SKM-1 treated with dmso at 0.1 percent for 144 hours (cell line): Measurements from ENCODE around the gene TP53BP2.
"Not testable (repeated sequence)": the region's sequence is repeated elsewhere in the genome, so short reads cannot be mapped to it uniquely, and the experiment has no call there.

Source experiments
- DNase-seq: peaks from one replicate; lab custom pipeline; 2025; ENCODE audit not compliant: unreplicated experiment; lab: John Stamatoyannopoulos, UW

Gene TP53BP2, protein sequence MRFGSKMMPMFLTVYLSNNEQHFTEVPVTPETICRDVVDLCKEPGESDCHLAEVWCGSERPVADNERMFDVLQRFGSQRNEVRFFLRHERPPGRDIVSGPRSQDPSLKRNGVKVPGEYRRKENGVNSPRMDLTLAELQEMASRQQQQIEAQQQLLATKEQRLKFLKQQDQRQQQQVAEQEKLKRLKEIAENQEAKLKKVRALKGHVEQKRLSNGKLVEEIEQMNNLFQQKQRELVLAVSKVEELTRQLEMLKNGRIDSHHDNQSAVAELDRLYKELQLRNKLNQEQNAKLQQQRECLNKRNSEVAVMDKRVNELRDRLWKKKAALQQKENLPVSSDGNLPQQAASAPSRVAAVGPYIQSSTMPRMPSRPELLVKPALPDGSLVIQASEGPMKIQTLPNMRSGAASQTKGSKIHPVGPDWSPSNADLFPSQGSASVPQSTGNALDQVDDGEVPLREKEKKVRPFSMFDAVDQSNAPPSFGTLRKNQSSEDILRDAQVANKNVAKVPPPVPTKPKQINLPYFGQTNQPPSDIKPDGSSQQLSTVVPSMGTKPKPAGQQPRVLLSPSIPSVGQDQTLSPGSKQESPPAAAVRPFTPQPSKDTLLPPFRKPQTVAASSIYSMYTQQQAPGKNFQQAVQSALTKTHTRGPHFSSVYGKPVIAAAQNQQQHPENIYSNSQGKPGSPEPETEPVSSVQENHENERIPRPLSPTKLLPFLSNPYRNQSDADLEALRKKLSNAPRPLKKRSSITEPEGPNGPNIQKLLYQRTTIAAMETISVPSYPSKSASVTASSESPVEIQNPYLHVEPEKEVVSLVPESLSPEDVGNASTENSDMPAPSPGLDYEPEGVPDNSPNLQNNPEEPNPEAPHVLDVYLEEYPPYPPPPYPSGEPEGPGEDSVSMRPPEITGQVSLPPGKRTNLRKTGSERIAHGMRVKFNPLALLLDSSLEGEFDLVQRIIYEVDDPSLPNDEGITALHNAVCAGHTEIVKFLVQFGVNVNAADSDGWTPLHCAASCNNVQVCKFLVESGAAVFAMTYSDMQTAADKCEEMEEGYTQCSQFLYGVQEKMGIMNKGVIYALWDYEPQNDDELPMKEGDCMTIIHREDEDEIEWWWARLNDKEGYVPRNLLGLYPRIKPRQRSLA

DNA sequence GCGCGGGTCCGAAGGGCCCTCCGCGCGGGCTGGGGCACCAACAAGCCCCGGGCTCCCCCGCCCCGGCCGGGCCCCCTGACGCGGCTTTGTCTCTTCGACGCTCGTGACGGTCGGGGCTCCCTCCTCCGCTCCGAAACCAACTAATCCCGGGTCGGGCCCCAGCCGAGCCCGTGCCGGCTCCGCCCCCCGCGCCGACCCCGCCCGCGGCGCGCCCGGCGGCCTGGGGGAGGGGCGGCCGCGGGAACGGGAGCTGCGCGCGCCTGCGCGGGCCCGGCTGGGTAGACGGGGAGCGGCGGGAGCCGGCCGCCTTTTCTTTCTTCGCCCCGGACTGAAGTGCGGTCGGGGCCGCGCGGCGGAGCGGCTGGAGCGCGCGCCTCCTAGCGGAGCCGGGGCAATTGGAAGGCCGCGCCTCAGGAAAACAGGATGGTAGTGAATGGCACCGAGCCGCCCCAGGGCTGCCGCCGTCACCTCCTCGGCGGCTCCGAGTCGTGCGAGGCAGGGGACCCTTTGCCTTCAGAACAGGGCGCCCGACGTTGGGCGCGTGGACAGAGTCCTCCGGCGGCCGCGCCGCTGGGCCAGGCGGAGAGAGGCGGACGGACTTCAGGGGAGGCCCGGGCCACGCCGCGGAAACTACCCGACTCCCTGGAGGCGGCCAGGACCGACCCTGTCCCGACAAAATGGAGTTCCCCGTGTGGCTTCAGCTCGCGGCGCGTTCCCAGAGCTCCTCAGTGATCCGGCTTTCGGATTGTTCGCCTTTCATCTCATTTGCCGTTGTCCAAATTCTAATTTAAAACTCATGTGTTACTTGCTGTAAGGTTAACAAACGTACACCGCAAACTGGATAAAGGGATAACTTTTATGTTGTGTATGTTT lies at the start of gene TP53BP2:
TP53BP2 (minus strand) TSS at position 138 of the 873 bp plus-strand sequence. CDS start 267 bp downstream, outside the sequence.
- peak; percentile 93 for DNase-seq

DNA sequence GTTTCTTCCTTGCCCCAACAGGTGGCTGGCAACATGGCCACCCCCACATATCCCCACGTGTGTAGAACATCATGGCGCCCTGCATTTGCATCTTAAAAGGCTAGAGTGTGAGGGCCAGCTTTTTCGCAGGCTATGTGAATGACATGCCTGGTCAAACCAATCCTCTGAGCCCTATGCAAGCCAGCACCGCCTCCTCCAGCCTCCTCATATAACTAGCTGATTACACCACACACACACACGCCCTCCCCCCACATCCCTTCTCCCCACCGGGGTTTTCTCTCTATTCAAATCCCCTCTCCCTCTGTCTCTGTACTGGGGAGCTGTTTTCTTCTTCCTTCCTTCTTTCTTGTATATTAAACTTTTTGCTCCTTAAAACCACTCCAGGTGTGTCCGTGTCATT lies 44.7 kb upstream of the TP53BP2 start:
- DNase-seq, result not testable (repeated sequence)

DNA sequence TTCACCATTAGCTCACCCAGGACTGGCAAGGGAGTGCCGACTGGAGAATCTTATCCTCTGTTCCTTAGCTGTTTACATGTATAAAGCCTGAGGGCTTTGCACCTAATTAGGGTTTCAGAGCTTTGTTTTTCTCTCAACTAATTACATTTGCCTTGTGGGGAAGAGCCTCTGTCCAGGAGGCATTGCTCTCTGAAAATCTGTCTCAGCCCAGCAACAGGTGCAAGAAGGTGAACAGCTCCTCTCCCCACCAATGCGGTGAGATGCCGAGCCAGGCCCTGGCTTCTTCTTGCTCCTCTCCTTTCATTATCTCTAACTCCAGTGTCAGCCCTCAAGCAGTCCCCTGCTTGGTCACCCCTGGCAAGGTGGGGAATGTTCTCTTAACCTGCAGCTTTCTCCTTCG lies 43.6 kb upstream of the TP53BP2 start:
- not testable (repeated sequence) for DNase-seq

DNA sequence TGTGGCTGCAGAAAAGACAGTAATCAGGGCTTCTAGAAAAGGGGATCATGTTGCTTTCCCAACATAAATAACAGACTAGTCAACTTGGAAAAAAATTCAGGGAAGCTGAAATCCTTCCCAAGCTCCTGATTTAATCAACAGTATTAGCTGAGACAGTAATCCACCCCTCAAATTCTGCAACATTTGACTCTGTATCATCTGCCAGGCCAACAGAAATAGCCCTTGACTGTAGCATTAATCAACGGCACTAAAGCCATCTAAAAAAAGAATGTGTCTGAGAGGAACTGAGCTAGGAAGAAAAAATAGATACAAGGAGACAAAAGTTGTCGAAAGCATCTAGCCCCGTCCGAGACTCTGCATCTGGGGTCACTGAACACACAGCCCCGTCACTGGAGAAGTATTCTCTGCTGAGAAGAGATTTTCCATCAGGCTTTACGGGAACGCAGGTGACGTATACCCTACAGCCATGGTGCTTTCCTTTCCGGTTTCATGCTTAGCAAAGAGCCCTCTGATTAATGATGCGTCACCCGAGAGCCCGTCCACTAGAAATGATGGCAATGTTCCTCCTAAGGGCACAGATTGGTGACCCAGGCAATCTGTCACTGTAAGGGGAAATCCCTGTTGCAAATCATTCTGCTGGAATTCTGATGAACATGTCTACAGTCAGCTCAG lies 42.1 kb upstream of the TP53BP2 start:
- no peak for DNase-seq

DNA sequence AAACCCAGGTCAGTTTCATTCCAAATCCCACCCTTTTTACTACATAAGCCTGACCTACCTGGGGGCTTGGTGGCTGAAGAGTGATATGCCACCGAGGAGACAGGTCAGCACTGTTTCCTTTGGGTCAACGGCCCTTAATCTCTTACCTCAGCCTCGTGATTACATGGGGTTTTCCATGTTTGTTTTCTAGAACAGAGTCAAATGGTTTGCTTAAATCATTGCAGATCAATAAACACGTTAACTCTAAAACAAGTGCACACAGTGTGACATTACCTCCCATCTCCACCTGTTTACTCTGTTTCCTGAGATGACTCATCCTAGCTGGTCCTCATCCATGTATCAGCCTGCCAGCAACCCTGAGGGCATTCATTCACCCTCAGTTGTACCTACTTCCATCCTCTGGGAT lies 40.8 kb upstream of the TP53BP2 start:
- DNase-seq, result no peak

DNA sequence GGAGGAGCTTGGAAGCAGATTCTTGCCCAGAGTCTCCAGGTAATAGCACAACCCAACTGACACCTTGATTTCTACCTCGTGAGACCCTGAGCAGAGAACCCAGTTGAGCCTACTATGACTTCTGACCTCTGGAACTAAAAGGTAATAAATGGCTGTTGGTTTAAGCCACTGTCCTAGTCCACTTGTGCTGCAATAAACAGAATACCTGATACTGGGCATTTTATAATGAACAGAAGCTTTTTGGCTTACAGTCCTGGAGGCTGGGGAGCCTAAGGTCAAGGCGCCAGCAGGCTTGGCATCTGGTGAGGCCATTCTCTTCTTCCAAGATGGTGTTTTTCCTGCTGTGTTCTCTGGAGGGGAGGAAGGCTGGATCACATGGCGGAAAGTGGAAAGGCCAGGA lies 39.9 kb upstream of the TP53BP2 start:
- no peak for DNase-seq

DNA sequence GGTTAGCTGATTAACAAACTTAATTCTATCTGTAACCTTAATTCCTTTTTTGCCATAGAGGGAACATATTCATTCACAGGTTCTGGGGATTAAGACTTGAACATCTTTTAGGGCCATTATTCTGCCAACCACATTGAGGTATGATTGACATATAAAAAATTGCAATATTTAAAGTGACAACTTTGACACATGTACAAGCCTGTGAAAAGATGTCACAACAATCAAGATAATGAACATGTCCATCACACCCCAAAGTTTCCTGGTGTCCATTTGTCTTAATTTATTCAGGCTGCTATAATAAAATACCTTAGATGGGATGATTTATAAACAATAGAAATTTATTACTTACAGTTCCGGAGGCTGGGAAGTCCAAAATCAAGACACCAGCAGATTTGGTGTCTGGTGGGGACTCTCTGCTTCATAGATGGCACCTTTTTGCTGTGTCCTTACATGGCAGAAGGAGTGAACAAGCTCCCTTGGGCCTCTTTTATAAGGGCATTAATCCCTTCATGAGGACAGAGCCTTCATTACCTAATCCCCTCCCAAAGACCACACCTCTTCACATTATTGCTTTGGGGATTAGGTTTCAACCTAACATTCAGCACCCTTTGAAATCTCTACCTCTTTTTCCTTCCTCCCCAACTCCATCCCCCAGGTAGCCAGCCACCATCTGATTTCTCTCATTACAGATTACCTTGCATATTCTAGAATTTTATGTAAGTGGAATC lies 33.0 kb upstream of the TP53BP2 start:
- no peak for DNase-seq

DNA sequence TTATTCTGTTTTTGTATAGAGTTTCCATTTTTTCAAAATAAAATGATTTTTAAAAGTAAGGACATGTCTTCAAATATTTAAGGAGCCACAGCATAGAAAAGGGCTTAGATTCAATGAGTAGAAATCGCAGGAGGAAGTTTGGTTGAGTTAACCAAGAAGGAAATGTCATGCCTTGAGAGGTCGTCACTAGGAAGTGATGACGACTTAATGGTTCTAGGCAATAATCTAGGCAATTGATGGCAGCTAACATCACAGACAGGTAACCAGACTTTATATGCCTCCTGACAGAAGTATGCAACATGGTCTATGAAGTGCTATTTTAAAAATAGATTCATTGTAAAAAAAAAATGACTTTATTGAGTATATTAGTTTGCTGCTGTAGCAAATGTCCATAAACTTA lies 32.1 kb upstream of the TP53BP2 start:
- no peak for DNase-seq

DNA sequence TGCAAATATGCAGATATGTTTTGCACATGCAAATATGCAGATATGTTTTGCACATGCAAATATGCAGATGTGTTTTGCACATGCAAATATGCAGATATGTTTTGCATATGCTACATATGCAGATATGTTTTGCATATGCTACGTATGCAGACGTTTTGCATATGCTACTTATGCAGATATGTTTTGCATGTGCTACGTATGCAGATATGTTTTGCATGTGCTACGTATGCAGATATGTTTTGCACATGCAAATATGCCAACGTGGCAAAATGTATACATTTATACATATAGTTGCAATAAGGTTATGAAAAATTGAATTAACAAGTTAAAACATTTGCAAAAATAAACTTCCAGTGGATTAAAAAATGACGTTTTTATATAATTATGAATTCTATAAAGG lies 30.8 kb upstream of the TP53BP2 start:
- DNase-seq, result no peak

DNA sequence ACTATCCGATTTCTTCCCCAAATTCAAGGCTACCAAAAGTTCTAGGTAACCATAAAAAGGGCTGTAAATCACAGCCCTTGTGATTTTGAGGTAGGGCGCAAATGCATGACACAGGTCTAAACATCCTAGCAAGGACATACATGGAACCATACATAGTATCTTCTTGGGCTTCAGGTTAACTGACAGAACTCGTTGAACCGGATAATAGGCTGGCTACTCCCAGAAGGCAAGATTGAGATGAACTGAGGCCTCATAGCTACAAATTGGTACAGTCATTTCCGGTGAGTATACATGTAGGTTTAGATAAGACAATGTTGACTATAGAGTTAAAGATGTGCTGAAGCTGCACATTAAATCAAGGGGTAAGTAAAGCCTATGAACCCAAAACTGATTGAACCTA lies 27.3 kb upstream of the TP53BP2 start:
- no peak for DNase-seq

DNA sequence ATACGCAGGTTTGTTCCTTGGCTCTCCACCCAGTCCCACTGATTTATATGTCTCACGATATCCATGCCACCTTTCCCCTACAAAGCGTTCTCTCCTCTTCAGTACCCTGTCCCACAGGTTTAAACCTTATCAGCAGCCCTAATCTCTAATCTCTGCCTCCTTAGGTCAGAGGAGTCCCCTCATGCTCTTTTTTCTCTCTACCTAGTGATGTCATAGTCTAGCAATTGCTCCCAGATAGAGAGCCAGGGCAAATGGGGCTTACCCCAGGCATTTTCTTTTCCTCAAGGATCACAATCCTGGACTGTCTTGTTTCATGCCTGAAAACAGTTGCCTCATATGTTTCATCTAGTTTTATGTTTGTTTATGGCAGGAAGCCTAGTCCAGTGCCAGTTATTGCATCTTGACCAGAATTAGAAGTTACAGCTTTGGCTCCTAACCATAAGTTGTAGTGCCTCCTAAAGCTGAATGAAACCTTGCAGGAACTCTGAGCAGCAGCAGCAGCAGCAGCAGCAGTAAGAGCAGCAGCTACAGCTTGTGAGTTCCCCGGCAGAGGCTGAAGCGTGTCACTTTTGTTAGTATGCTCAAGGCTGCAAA lies 26.7 kb upstream of the TP53BP2 start:
- no peak for DNase-seq

DNA sequence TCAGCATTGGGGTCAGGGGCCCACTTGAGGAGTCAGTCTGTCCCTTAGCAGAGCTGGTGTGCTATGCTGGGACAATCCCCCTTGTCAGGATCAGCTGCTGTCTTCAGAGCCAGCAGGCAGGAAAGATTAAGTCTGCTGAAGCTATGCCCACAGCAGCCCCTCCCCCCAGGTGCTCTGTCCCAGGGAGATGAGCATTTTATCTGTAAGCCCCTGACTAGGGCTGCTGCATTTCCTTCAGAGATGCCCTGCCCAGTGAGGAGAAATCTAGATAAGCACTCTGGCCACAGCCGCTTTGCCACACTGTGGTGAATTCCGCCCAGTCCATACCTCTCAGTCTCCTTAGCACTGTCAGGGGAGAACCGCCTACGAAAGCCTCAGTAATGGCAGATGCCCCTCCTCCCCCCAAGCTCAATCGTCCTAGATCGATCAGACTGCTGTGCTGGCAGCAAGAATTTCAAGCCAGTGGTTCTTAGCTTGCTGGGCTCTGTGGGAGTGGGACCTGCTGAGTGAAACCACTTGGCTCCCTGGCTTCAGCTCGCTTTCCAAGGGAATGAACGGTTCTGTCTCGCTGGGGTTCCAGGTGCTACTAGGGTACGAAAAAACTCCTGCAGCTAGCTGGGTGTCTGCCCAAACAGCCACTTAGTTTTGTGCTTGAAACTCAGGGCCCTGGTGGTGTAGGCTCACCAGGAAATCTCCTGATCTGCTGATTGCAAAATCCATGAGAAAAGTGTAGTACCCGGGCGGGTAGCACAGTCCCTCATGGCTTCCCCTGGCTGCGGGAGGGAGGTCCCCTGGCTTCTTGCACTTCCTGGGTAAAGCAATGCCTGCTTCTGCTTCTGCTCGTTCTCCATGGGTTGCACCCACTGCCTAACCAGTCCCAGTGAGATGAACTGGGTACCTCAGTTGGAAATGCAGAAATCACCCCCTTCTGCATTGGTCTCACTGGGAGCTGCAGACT lies 25.1 kb upstream of the TP53BP2 start:
- DNase-seq, result peak; percentile 93

DNA sequence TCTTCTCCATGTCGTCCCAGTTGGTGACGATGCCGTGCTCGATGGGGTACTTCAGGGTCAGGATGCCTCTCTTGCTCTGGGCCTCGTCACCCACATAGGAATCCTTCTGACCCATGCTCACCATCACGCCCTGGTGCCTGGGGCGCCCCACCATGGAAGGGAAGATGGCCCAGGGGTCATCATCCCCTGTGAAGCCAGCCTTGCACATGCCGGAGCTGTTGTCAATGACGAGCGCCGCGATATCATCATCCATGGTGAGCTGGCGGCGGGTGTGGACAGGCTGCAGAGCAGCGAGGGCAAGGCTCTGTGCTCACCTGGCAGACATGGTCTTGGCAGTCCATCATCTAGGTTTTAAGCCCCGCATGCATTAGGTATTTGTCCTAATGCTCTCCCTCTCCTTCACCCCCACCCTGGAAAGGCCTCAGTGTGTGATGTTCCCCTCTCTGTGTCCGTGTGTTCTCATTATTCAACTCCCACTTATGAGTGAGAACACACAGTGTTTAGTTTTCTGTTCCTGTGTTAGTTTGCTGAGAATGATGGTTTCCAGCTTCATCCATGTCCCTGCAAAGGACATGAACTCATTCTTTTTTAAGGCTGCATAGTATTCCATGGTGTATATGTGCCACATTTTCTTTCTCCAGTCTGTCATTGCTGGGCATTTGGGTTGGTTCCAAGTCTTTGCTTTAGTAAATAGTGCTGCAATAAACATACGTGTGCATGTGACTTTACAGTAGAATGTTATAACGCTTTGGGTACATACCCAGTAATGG lies 19.0 kb upstream of the TP53BP2 start:
- not testable (repeated sequence) for DNase-seq

DNA sequence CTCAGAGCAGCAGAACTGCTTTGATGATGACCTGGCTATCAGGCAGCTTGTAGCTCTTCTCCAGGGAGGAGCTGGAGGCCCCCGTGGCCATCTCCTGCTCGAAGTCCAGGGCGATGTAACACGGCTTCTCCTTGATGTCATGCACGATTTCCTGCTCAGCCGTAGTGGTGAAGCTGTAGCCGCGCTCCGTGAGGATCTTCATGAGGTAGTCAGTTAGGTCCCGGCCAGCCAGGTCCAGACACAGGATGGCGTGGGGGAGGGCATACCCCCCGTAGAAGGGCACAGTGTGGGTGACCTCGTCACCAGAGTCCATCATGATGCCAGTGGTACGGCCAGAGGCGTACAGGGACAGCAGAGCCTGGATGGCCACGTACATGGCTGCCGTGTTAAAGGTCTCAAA lies 18.3 kb upstream of the TP53BP2 start:
- no peak for DNase-seq

DNA sequence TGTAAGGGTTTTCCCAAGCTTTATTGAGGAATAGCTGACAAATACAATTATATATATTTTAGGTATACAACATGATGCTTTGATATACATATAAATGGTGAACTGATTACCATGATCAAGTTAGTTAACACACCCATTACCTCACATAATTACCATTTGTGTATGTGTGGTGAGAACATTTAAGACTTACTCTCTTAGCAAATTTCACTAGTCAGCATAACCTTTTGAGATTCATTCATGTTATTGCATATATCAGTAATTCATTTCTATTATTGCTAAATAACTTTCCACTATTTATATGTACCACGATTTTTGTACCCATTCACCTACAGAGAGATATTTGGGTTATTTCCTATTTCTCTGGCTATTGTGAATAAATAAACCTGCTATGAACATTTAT lies 16.2 kb upstream of the TP53BP2 start:
- no peak for DNase-seq

DNA sequence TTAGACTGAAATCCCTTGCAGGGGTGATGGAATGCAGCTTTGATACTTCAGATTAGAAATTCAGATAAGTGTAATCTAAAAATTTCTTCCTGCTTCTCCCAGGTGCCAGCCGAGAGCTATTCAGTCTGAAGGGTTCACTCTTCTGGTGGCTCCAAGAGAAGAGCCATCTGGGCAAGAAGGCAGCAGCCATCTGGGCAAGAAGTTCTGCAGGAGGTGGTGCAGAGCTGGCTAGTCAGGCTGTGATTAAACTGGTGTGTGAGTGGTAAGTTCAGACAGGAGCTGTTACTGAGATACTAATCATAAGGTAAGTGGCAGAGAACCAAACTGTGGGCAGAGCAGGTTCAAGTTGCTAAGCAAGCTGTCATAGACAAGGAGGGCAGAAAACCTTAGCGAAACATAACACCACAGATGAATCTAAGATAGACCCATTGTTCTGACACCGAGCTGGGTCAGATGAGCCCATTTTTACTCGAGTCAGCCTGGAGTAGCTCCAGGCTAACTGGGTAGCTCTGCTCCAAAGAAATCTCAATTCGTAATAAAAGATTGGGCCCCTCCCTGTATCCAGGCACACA lies 14.4 kb upstream of the TP53BP2 start:
- no peak for DNase-seq

DNA sequence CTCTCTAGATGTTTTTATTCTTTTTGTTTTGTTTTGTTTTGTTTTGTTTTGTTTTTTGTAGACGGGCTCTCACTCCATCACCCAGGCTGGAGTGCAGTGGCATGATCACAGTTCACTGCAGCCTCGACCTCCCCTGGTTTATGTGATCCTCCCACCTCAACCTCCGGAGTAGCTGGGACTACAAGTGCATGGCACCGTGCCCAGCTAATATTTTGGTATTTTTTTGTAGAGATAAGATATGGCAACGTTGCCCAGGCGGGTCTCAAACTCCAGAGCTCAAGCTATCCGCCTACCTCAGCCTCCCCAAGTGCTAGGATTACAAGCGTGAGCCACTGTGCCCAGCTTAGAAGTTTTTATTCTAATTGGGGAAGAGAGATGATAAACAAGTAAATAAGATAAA lies 13.3 kb upstream of the TP53BP2 start:
- DNase-seq, result no peak
